WERI-Rb-1 (cell line): Measurements from ENCODE around the gene CDKAL1.

ENCODE experiments used
- DNase-seq: peaks from one replicate; pipeline ENCODE4 v3.0.0-alpha.2; 2020
- H3K27ac ChIP-seq: fragments of 250-450 bp; sonication (Bioruptor Pico); 2 replicates; pipeline ENCODE4 v1.5.1; 2020; ENCODE audit warnings: mild to moderate bottlenecking, moderate library complexity
- H3K27me3 ChIP-seq: fragments of 250-450 bp; sonication (Bioruptor Pico); 2 replicates; pipeline ENCODE4 v1.5.1; 2021; ENCODE audit warnings: mild to moderate bottlenecking, low read depth, moderate library complexity; ENCODE audit not compliant: insufficient read depth, severe bottlenecking
- H3K36me3 ChIP-seq: fragments of 250-450 bp; sonication (Bioruptor Pico); 2 replicates; pipeline ENCODE4 v1.5.1; 2020; ENCODE audit warnings: mild to moderate bottlenecking, moderate library complexity
- H3K4me3 ChIP-seq: 2 replicates; pipeline ENCODE4 v1.5.1; 2011; ENCODE audit warnings: low read depth, mild to moderate bottlenecking, control low read depth, low read length
- H3K9me3 ChIP-seq: fragments of 250-450 bp; sonication (Bioruptor Pico); 2 replicates; pipeline ENCODE4 v1.5.1; 2021; ENCODE audit warnings: mild to moderate bottlenecking, moderate library complexity; ENCODE audit not compliant: severe bottlenecking
- TF ChIP-seq, protein P1 (sequence below): IDR thresholded peaks from 2 replicates; pipeline ENCODE4 v1.5.1; 2011; ENCODE audit warnings: low read depth, mild to moderate bottlenecking, control low read depth, inconsistent platforms, low read length

Gene CDKAL1

GRCh38 chr6:21199262-21199661, 665.0 kb downstream of the CDKAL1 start:
- no peaks in the 10 kb centered on the region for H3K9me3 ChIP-seq
- no peak overlapping the region for H3K4me3 ChIP-seq
- TF ChIP-seq, protein P1, sequence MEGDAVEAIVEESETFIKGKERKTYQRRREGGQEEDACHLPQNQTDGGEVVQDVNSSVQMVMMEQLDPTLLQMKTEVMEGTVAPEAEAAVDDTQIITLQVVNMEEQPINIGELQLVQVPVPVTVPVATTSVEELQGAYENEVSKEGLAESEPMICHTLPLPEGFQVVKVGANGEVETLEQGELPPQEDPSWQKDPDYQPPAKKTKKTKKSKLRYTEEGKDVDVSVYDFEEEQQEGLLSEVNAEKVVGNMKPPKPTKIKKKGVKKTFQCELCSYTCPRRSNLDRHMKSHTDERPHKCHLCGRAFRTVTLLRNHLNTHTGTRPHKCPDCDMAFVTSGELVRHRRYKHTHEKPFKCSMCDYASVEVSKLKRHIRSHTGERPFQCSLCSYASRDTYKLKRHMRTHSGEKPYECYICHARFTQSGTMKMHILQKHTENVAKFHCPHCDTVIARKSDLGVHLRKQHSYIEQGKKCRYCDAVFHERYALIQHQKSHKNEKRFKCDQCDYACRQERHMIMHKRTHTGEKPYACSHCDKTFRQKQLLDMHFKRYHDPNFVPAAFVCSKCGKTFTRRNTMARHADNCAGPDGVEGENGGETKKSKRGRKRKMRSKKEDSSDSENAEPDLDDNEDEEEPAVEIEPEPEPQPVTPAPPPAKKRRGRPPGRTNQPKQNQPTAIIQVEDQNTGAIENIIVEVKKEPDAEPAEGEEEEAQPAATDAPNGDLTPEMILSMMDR = no peak
- H3K27ac ChIP-seq = no peak overlapping the region
- peaks cover 12% of the 10 kb centered on the region for H3K36me3 ChIP-seq
- DNase-seq = no peak
- H3K27me3 ChIP-seq = no peaks in the 10 kb centered on the region

- H3K27ac ChIP-seq = no peak overlapping the region
These were observed 666.0 kb downstream of the CDKAL1 start for GRCh38 chr6:21200134-21200870.

GRCh38 chr6:21201187-21201586, 666.9 kb downstream of the CDKAL1 start:
- Histone ChIP-seq H3K27me3 (no peaks in the 10 kb centered on the region), H3K4me3 (no peak overlapping the region), H3K36me3 (peaks cover 19% of the 10 kb centered on the region), H3K27ac (no peak overlapping the region), H3K9me3 (peaks cover 3% of the 10 kb centered on the region)
- DNase-seq = no peak
- TF ChIP-seq, protein P1 = no peak

More at GRCh38 chr6:21200134-21200870, 666.0 kb downstream of the CDKAL1 start:
- peaks cover 19% of the 10 kb centered on the region for H3K36me3 ChIP-seq
- DNase-seq = no peak
- H3K9me3 ChIP-seq = peaks cover 3% of the 10 kb centered on the region
- H3K4me3 ChIP-seq = no peak overlapping the region
- TF ChIP-seq, protein P1 = no peak
- no peaks in the 10 kb centered on the region for H3K27me3 ChIP-seq

DNA sequence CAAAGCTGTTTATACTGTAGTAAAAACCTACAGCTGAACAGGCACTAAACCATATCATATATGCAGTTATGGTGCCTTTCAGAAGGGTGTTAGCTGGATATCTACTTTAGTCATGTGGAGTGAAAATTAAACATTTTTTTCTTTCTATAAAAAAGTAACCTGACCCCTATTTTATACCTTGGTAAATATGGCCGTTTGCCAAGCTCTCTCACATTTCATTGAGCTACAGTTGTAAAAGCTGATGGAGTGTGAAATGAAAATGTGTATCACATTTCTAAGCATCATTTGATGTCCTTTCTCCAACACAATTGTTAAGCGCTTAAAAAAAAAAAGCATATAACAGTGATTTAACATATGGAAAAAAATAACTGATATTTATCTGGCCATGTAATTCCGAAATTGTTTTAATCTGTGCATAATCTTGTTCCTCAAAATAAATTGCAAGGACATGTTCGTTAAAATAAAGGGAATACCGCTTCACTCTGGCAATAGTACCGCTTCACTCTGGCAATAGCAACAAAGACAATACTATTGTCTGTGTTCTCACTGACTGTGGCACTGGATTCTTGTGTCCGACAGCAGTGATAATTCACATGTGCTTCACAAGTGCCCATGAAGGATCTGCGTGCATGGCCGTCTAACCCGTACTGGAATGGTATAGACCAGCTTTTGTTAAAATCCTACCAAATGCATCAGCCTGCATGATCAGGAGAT, 667.5 kb downstream of the CDKAL1 start:
- H3K27ac ChIP-seq = no peak overlapping the region
- no peak for DNase-seq
- TF ChIP-seq, protein P1 = no peak
- peaks cover 19% of the 10 kb centered on the region for H3K36me3 ChIP-seq
- H3K9me3 ChIP-seq = peaks cover 3% of the 10 kb centered on the region
- no peaks in the 10 kb centered on the region for H3K27me3 ChIP-seq
- no peak overlapping the region for H3K4me3 ChIP-seq

DNA sequence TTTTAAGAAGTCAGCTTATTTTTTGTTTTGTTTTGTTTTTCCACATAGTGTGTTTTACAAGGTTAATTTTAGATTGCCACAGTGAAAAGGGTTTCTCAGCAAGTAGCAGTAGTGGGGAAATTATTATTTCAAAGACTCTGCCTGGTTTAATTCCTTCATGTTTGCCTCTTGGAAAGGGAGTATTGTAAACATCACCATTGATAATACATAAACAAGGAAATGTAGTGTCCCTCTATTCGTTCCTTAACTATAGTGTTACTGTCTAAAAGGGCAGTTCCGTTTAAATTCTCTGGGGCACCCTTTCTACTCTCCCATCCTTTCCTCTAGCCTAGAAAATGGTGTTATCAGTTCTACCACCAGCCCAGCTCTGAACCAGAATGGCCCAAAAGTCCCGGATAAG, 668.3 kb downstream of the CDKAL1 start:
- peaks cover 3% of the 10 kb centered on the region for H3K9me3 ChIP-seq
- no peak overlapping the region for H3K4me3 ChIP-seq
- peaks cover 19% of the 10 kb centered on the region for H3K36me3 ChIP-seq
- H3K27ac ChIP-seq = no peak overlapping the region
- H3K27me3 ChIP-seq = no peaks in the 10 kb centered on the region
- TF ChIP-seq, protein P1 = no peak
- no peak for DNase-seq
